Keratinocyte (primary cell): Measurements from ENCODE around the gene PLCL2. TPM values are rescaled to one million over a fixed set of nuclear protein-coding genes. Genes with fewer than 3 reads are reported as not detected.

Experiments
- DNase-seq: peaks from one replicate; pipeline ENCODE4 v3.0.0-alpha.2; 2011; ENCODE audit warnings: low read depth, missing footprints, low spot score
- FAIRE-seq: peaks from 2 replicates; lab custom pipeline; 2011; peaks lifted over from hg19 to GRCh38; lab: Jason Lieb, UNC
- H2AFZ ChIP-seq: 2 replicates; pipeline ENCODE4 v1.6.0; 2012; ENCODE audit warnings: low read length, control low read depth, inconsistent platforms; ENCODE audit not compliant: control insufficient read depth
- H3K27ac ChIP-seq: 2 replicates; pipeline ENCODE4 v1.5.1; 2011; ENCODE audit warnings: low read length; ENCODE audit not compliant: control insufficient read depth, insufficient read depth
- H3K27me3 ChIP-seq: 3 replicates; pipeline ENCODE4 v1.6.0; 2011; ENCODE audit warnings: low read length; ENCODE audit not compliant: control insufficient read depth, insufficient read depth; ENCODE audit errors: extremely low read depth
- H3K36me3 ChIP-seq, 2 experiments: 2 replicates in 1 of 2; 3 replicates in 1 of 2; pipeline ENCODE4 v1.5.1; 2011; ENCODE audit warnings: low read length in 2 of 2, mild to moderate bottlenecking in 1 of 2; ENCODE audit not compliant: control insufficient read depth in 2 of 2, insufficient read depth in 2 of 2; ENCODE audit errors: extremely low read depth in 1 of 2
- H3K4me1 ChIP-seq: 3 replicates; pipeline ENCODE4 v1.5.1; 2011; ENCODE audit warnings: low read length; ENCODE audit not compliant: control insufficient read depth, insufficient read depth; ENCODE audit errors: extremely low read depth
- H3K4me2 ChIP-seq: 3 replicates; pipeline ENCODE4 v1.6.0; 2011; ENCODE audit warnings: low read depth, low read length; ENCODE audit not compliant: control insufficient read depth, insufficient read depth; ENCODE audit errors: extremely low read depth
- H3K4me3 ChIP-seq, 3 experiments: fragments of 200-600 bp in 1 of 3; sonication (generic) in 1 of 3; 2 replicates in 2 of 3; 3 replicates in 1 of 3; pipeline ENCODE4 v1.5.1; 2011 to 2016; ENCODE audit warnings: low read length in 3 of 3, mild to moderate bottlenecking in 3 of 3, control low read depth in 2 of 3, inconsistent platforms in 1 of 3, low read depth in 1 of 3, mixed read lengths in 1 of 3, mixed run types in 1 of 3, moderate library complexity in 1 of 3; ENCODE audit not compliant: control insufficient read depth in 2 of 3, insufficient read depth in 2 of 3; ENCODE audit errors: extremely low read depth in 1 of 3
- H3K79me2 ChIP-seq: 2 replicates; pipeline ENCODE4 v1.6.0; 2012; ENCODE audit warnings: low read length; ENCODE audit not compliant: control insufficient read depth, insufficient read depth
- H3K9ac ChIP-seq: 3 replicates; pipeline ENCODE4 v1.6.0; 2011; ENCODE audit warnings: low read length; ENCODE audit not compliant: control insufficient read depth, insufficient read depth; ENCODE audit errors: extremely low read depth
- H3K9me1 ChIP-seq: 3 replicates; pipeline ENCODE4 v1.6.0; 2011; ENCODE audit warnings: low read length; ENCODE audit not compliant: control insufficient read depth, insufficient read depth; ENCODE audit errors: extremely low read depth
- H3K9me3 ChIP-seq: 2 replicates; pipeline ENCODE4 v1.5.1; 2012; ENCODE audit warnings: low read depth, low read length; ENCODE audit not compliant: control insufficient read depth
- H4K20me1 ChIP-seq: 3 replicates; pipeline ENCODE4 v1.6.0; 2011; ENCODE audit warnings: low read length; ENCODE audit not compliant: control insufficient read depth, insufficient read depth; ENCODE audit errors: extremely low read depth
- CTCF ChIP-seq, 3 experiments: IDR thresholded peaks in 1 of 3; conservative IDR thresholded peaks in 1 of 3; optimal IDR thresholded peaks in 1 of 3; 2 replicates in 2 of 3; 3 replicates in 1 of 3; pipeline versions ENCODE3 to v1.5.1; 2011; ENCODE audit warnings: low read length in 3 of 3, mild to moderate bottlenecking in 3 of 3, moderate library complexity in 2 of 3, control low read depth in 1 of 3, inconsistent platforms in 1 of 3; ENCODE audit not compliant: insufficient read depth in 2 of 3; ENCODE audit errors: extremely low read depth in 1 of 3
- EZH2 ChIP-seq: IDR thresholded peaks from one replicate; pipeline ENCODE4 v1.6.1; 2012; ENCODE audit warnings: inconsistent platforms, mild to moderate bottlenecking, low read length, moderate library complexity
- dilution Hi-C: fragments of 300-500 bp; cut with MboI; formaldehyde crosslinking; loops from one replicate; pipeline ENCODE4 v1.7.0; 2020; ENCODE audit warnings: low sequenced_read_pairs; ENCODE audit not compliant: extremely low pct_ligation_motif_present
- polyA plus RNA-seq, 5 experiments: library from polyadenylated mRNA; depleted of rRNA in 3 of 5; stranded (reverse) in 3 of 5; stranded (forward) in 1 of 5; unstranded in 1 of 5; fragments of >200 nt; gene quantifications; 1 replicate in 1 of 5; 2 replicates in 3 of 5; 3 replicates in 1 of 5; pipeline versions ENCODE4 v1.2.1 to v1.2.3, GENCODE V29; 2011 to 2012; ENCODE audit warnings: missing spikeins in 2 of 5, low read depth in 1 of 5, low replicate concordance in 1 of 5

The PLCL2 gene
- polyA plus RNA-seq, 1 donor (not counting 4 experiments of a cell fraction or from before 2014, with no cell fraction given) = 0.20 TPM

GRCh38 chr3:17047894-17048293, 163.1 kb downstream of the PLCL2 start:
- FAIRE-seq = no peak
- Histone ChIP-seq H3K4me1 (no peaks in the 10 kb centered on the region), H2AFZ (no peak overlapping the region), H3K4me3 (no peak overlapping the region), H3K9me3 (no peaks in the 10 kb centered on the region), H3K36me3 (no peaks in the 10 kb centered on the region), H3K27me3 (no peaks in the 10 kb centered on the region), H3K9me1 (no peaks in the 10 kb centered on the region), H4K20me1 (no peaks in the 10 kb centered on the region), H3K27ac (no peak overlapping the region), H3K79me2 (no peaks in the 10 kb centered on the region), H3K9ac (no peak overlapping the region), H3K4me2 (no peak overlapping the region)
- dilution Hi-C loops = no loop called here
- DNase-seq = no peak
- TF ChIP-seq CTCF (optimal IDR thresholded peaks at IDR 0.05 in 1 of 3, IDR thresholded peaks at IDR 0.05 in 1 of 3, conservative IDR thresholded peaks at IDR 0.05 in 1 of 3; ENCODE audit: extremely low read depth in 1 of 3, insufficient read depth in 2 of 3, low read length in 3 of 3) (no peak), EZH2 (no peak)

DNA sequence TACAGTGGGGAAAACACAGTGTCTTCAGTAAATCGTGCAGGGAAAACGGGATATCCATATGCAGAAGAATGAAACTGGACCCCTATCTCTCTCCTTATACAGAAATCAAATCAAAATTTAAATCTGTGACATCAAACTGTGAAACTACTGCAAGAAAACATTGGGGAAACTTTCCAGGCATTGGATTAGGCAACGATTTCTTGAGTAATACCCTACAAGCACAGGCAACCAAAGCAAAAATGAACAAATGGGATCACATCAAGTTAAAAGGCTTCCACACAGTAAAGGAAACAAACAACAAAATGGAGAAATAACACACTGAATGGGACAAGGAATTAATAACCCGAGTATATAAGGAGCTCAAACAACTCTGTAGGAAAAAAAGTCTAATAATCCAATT, 165.3 kb downstream of the PLCL2 start:
- no peak for TF ChIP-seq CTCF (optimal IDR thresholded peaks at IDR 0.05 in 1 of 3, IDR thresholded peaks at IDR 0.05 in 1 of 3, conservative IDR thresholded peaks at IDR 0.05 in 1 of 3; ENCODE audit: extremely low read depth in 1 of 3, insufficient read depth in 2 of 3, low read length in 3 of 3)
- TF ChIP-seq EZH2 = no peak
- Histone ChIP-seq H3K9ac (no peak overlapping the region), H3K4me3 (no peak overlapping the region), H3K27ac (no peak overlapping the region), H3K4me1 (no peaks in the 10 kb centered on the region), H3K9me3 (no peaks in the 10 kb centered on the region), H3K27me3 (no peaks in the 10 kb centered on the region), H3K9me1 (no peaks in the 10 kb centered on the region), H2AFZ (no peak overlapping the region), H3K36me3 (no peaks in the 10 kb centered on the region), H3K4me2 (no peak overlapping the region), H3K79me2 (no peaks in the 10 kb centered on the region), H4K20me1 (no peaks in the 10 kb centered on the region)
- dilution Hi-C loops = no loop called here
- no peak for DNase-seq
- no peak for FAIRE-seq
